WERI-Rb-1 (cell line): ENCODE results near the gene HDAC4.

ENCODE experiments used
- DNase-seq: peaks from one replicate; pipeline ENCODE4 v3.0.0-alpha.2; 2020
- H3K27ac ChIP-seq: fragments of 250-450 bp; sonication (Bioruptor Pico); 2 replicates; pipeline ENCODE4 v1.5.1; 2020; ENCODE audit warnings: mild to moderate bottlenecking, moderate library complexity
- H3K27me3 ChIP-seq: fragments of 250-450 bp; sonication (Bioruptor Pico); 2 replicates; pipeline ENCODE4 v1.5.1; 2021; ENCODE audit warnings: mild to moderate bottlenecking, low read depth, moderate library complexity; ENCODE audit not compliant: insufficient read depth, severe bottlenecking
- H3K36me3 ChIP-seq: fragments of 250-450 bp; sonication (Bioruptor Pico); 2 replicates; pipeline ENCODE4 v1.5.1; 2020; ENCODE audit warnings: mild to moderate bottlenecking, moderate library complexity
- H3K4me3 ChIP-seq: 2 replicates; pipeline ENCODE4 v1.5.1; 2011; ENCODE audit warnings: low read depth, mild to moderate bottlenecking, control low read depth, low read length
- H3K9me3 ChIP-seq: fragments of 250-450 bp; sonication (Bioruptor Pico); 2 replicates; pipeline ENCODE4 v1.5.1; 2021; ENCODE audit warnings: mild to moderate bottlenecking, moderate library complexity; ENCODE audit not compliant: severe bottlenecking
- CTCF ChIP-seq: IDR thresholded peaks from 2 replicates; pipeline ENCODE4 v1.5.1; 2011; ENCODE audit warnings: low read depth, mild to moderate bottlenecking, control low read depth, inconsistent platforms, low read length

The HDAC4 gene

GRCh38 chr2:239349453-239350135 lies 51.2 kb downstream of the HDAC4 start:
- Histone ChIP-seq H3K36me3 (peaks cover 4% of the 10 kb centered on the region; the same call in 1 of the 2 replicates), H3K4me3 (no peak overlapping the region), H3K27me3 (no peaks in the 10 kb centered on the region), H3K9me3 (no peaks in the 10 kb centered on the region), H3K27ac (no peak overlapping the region)
- no peak for DNase-seq
- TF ChIP-seq CTCF = no peak

- no peaks in the 10 kb centered on the region for H3K9me3 ChIP-seq
- DNase-seq = no peak
- H3K27me3 ChIP-seq = no peaks in the 10 kb centered on the region
- TF ChIP-seq CTCF = no peak
- H3K4me3 ChIP-seq = no peak overlapping the region
- no peak overlapping the region for H3K27ac ChIP-seq
- peaks cover 4% of the 10 kb centered on the region; the same call in 1 of the 2 replicates for H3K36me3 ChIP-seq
Measured at GRCh38 chr2:239348563-239349452, 52.0 kb downstream of the HDAC4 start.

- DNase-seq = no peak
- TF ChIP-seq CTCF = no peak
- H3K36me3 ChIP-seq = peaks cover 1% of the 10 kb centered on the region; the same call in 1 of the 2 replicates
- H3K27ac ChIP-seq = no peak overlapping the region
- H3K9me3 ChIP-seq = no peaks in the 10 kb centered on the region
- H3K27me3 ChIP-seq = no peaks in the 10 kb centered on the region
- H3K4me3 ChIP-seq = no peak overlapping the region
Measured at GRCh38 chr2:239346676-239347075, 54.1 kb downstream of the HDAC4 start.

- H3K9me3 ChIP-seq = no peaks in the 10 kb centered on the region
- H3K27me3 ChIP-seq = no peaks in the 10 kb centered on the region
- TF ChIP-seq CTCF = no peak
- DNase-seq = no peak
- no peaks in the 10 kb centered on the region for H3K36me3 ChIP-seq
- H3K27ac ChIP-seq = no peak overlapping the region
- no peak overlapping the region for H3K4me3 ChIP-seq
Measured at GRCh38 chr2:239345251-239345650, 55.6 kb downstream of the HDAC4 start.

- Histone ChIP-seq H3K27ac (no peak overlapping the region), H3K36me3 (no peaks in the 10 kb centered on the region), H3K9me3 (no peaks in the 10 kb centered on the region), H3K4me3 (no peak overlapping the region), H3K27me3 (no peaks in the 10 kb centered on the region)
- TF ChIP-seq CTCF = no peak
- DNase-seq = no peak
Measured at GRCh38 chr2:239344857-239345216, 56.0 kb downstream of the HDAC4 start.
